Measurements from ENCODE around the gene ALLC. TPM values are rescaled to one million over a fixed set of nuclear protein-coding genes. Genes with fewer than 3 reads are reported as not detected.

The ALLC gene
- total and polyA plus RNA-seq, 8 donors = not detected

DNA sequence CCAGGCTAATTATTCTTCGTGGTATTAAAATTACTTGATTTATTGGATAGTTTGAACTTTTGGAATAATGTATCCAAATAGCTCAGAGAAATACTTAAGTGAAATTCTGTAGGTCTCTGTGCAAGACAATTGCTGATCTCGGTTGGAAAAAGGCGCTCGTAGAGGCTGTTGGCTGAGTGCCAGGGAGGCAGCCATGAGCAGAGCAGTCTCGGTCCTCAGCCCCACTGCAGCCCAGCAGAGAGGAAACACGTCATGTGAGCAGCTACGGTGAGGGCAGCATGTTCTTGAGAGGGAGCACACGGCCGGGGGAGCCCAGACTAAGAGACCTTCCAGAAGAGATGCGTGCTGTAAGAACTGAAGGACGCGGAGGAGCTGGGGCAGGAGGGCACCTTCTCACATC is 87.9 kb downstream of the ALLC start:
- Histone ChIP-seq H3K9me3 (no peaks in the 10 kb centered on the region), H3K27me3 (peaks cover 0 to under 1% (median 0%) of the 10 kb centered on the region in 3 donors), H3K4me3 (no peak overlapping the region), H3K36me3 (no peaks in the 10 kb centered on the region), H3K4me1 (no peaks in the 10 kb centered on the region), H3K27ac (no peak overlapping the region)
- WGBS, 5 donors = 64 to 81% (median 70%) methylated on average over 12 of the region's 12 CpGs
- peak in 1 of 2 donors; percentile 19 for DNase-seq
- TF ChIP-seq POLR2A (IDR thresholded peaks at IDR 0.05) (no peak), EP300 (IDR thresholded peaks at IDR 0.05) (no peak), POLR2AphosphoS5 (IDR thresholded peaks at IDR 0.05) (no peak)
- TF ChIP-seq, protein P1, sequence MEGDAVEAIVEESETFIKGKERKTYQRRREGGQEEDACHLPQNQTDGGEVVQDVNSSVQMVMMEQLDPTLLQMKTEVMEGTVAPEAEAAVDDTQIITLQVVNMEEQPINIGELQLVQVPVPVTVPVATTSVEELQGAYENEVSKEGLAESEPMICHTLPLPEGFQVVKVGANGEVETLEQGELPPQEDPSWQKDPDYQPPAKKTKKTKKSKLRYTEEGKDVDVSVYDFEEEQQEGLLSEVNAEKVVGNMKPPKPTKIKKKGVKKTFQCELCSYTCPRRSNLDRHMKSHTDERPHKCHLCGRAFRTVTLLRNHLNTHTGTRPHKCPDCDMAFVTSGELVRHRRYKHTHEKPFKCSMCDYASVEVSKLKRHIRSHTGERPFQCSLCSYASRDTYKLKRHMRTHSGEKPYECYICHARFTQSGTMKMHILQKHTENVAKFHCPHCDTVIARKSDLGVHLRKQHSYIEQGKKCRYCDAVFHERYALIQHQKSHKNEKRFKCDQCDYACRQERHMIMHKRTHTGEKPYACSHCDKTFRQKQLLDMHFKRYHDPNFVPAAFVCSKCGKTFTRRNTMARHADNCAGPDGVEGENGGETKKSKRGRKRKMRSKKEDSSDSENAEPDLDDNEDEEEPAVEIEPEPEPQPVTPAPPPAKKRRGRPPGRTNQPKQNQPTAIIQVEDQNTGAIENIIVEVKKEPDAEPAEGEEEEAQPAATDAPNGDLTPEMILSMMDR (IDR thresholded peaks at IDR 0.05) = no peak
- intact Hi-C loops (cut with DNase I; ENCODE audit: low total_unique reads) = no loop called here

DNA sequence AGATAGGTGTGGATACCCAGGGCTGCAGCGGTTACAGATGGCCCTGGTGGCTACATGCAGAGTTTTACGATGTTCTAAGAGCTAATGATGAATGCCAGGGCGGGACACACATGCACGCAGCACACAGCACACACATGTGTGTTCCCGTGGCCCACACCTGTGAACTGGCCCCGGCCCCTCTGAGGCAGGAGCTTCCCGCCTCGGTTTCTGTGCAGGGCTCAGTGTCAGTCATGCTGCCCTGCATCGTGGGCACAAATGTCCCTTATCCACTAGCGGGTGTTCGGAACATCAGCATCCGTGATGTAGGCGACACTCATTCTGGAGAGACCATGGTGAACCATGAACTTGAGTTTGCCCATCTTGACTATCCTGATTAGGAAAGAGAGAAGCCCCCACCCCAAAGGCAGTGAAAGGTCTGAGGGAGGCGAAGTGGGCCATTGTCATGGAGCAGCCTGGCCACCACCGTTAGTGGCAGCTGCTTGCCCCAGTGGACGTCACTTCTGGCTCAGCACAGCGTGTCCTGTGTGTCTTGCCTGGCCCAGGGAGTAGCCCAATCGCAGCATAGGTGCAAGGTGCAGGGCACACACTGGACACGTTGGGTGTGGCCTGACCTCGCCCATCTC is 89.1 kb downstream of the ALLC start:
- no peak for DNase-seq
- Histone ChIP-seq H3K9me3 (no peaks in the 10 kb centered on the region), H3K27ac (no peak overlapping the region), H3K4me1 (no peaks in the 10 kb centered on the region), H3K27me3 (peaks cover 0 to 6% (median 0%) of the 10 kb centered on the region in 3 donors), H3K4me3 (no peak overlapping the region), H3K36me3 (no peaks in the 10 kb centered on the region)
- intact Hi-C loops (cut with DNase I; ENCODE audit: low total_unique reads) = no loop called here
- TF ChIP-seq POLR2A (IDR thresholded peaks at IDR 0.05) (no peak), POLR2AphosphoS5 (IDR thresholded peaks at IDR 0.05) (no peak), EP300 (IDR thresholded peaks at IDR 0.05) (no peak)
- TF ChIP-seq, protein P1 (IDR thresholded peaks at IDR 0.05) = no peak
- WGBS, 5 donors = 79 to 86% (median 79%) methylated on average over 16 to 20 of the region's 20 CpGs

DNA sequence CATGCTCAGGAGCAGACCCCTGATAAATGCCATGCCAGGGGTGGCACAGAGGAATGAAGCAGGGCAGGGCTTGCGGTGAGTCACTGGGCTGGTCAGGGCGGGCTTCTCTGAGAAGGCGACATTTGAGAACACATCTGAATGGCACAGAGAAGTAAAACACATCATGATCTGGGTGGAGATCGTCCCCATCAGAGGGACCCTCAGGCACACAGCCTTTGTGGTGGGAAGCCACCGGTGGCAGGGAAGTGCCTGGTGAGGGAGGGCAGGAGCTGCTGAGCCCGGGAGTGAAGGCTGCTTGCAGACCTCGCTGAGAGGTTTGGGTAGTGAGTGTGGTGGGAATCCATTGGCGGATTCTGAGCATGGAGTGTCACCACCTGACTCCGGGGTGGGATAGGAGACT is 89.8 kb downstream of the ALLC start:
- WGBS, 5 donors = 75 to 91% (median 85%) methylated on average over 9 of the region's 9 CpGs
- Histone ChIP-seq H3K27me3 (peaks cover 0 to 6% (median 0%) of the 10 kb centered on the region in 3 donors), H3K4me3 (no peak overlapping the region), H3K36me3 (no peaks in the 10 kb centered on the region), H3K9me3 (no peaks in the 10 kb centered on the region), H3K4me1 (no peaks in the 10 kb centered on the region), H3K27ac (no peak overlapping the region)
- DNase-seq = no peak
- intact Hi-C loops (cut with DNase I; ENCODE audit: low total_unique reads) = no loop called here
- TF ChIP-seq POLR2AphosphoS5 (IDR thresholded peaks at IDR 0.05) (no peak), EP300 (IDR thresholded peaks at IDR 0.05) (no peak), POLR2A (IDR thresholded peaks at IDR 0.05) (no peak)
- TF ChIP-seq, protein P1 (IDR thresholded peaks at IDR 0.05) = no peak

DNA sequence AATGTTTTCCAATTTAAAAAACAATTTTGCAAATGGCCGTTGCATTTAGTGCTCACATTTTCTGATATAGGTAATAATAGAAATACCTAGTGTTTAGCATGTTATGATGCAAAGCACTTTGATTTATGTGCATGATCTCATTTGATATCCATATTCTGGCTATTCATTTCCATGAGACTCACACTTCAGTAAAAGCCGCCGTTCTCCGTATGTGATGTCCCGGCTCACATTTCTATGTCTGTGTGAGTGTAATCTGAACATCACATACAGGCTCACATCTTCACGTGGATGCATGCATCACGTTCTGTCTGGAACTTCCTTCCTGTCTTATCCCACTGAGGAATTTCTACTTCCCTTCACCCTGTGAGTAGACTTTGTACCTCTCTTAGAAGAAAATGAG is 91.2 kb downstream of the ALLC start:
- no peaks in the 10 kb centered on the region for H3K9me3 ChIP-seq
- TF ChIP-seq POLR2A (IDR thresholded peaks at IDR 0.05) = no peak
- TF ChIP-seq, protein P1 (IDR thresholded peaks at IDR 0.05) = no peak
- TF ChIP-seq EP300 (IDR thresholded peaks at IDR 0.05) = no peak
- no peak for TF ChIP-seq POLR2AphosphoS5 (IDR thresholded peaks at IDR 0.05)
- H3K4me3 ChIP-seq = no peak overlapping the region
- 79 to 88% (median 83%) methylated on average over 7 of the region's 7 CpGs for WGBS, 5 donors
- no peak overlapping the region for H3K27ac ChIP-seq
- no peak for DNase-seq
- intact Hi-C loops (cut with DNase I; ENCODE audit: low total_unique reads) = no loop called here
- H3K27me3 ChIP-seq = peaks cover 0 to 6% (median 0%) of the 10 kb centered on the region in 3 donors
- no peaks in the 10 kb centered on the region for H3K4me1 ChIP-seq
- no peaks in the 10 kb centered on the region for H3K36me3 ChIP-seq
